A549 (cell line): ENCODE data around the gene BEX2. TPM values are rescaled to one million over a fixed set of nuclear protein-coding genes. Genes with fewer than 3 reads are reported as not detected.

ENCODE experiments used
- ATAC-seq, 2 experiments: fragments of 200-7000 bp in 1 of 2; fragments of >200 bp in 1 of 2; cut with Nextera tagmentation in 1 of 2; cut with Tn5 transposase in 1 of 2; 3 replicates each; pipeline versions ENCODE4 v1.8.0 to v1.9.1; 2018 to 2020; ENCODE audit warnings: mild to moderate bottlenecking in 1 of 2, moderate library complexity in 1 of 2
- CTCF ChIA-PET: fragments of 300-600 bp; sonication (Branson Sonifier 250); formaldehyde crosslinking; extraction: SDS; loops from one replicate; lab custom pipeline; 2021; ENCODE audit warnings: antibody characterized with exemption, inconsistent platforms; lab: Yijun Ruan, JAX
- POLR2A ChIA-PET: fragments of 350-600 bp; formaldehyde crosslinking; extraction: SDS; loops from one replicate; lab custom pipeline; 2021; ENCODE audit warnings: antibody characterized with exemption, inconsistent platforms; lab: Yijun Ruan, JAX
- DNase-seq, 2 experiments: peaks; one replicate each; pipeline versions ENCODE4 v3.0.0 to v3.0.0-alpha.2; 2011 to 2016; ENCODE audit warnings: low read depth in 1 of 2, low spot score in 1 of 2
- FAIRE-seq: peaks from 2 replicates; lab custom pipeline; 2011; peaks lifted over from hg19 to GRCh38; lab: Jason Lieb, UNC
- H3K27ac ChIP-seq, 2 experiments: fragments of >200 bp; sonication (Bioruptor Twin); formaldehyde crosslinking; 3 replicates each; pipeline ENCODE4 v1.5.1; 2016 to 2017
- H3K4me1 ChIP-seq: fragments of >200 bp; sonication (Bioruptor Twin); formaldehyde crosslinking; 3 replicates; pipeline ENCODE4 v1.6.1; 2016
- H3K4me2 ChIP-seq: fragments of >200 bp; sonication (Bioruptor Twin); formaldehyde crosslinking; 3 replicates; pipeline ENCODE4 v1.6.1; 2016
- H3K4me3 ChIP-seq: fragments of >200 bp; sonication (Bioruptor Twin); formaldehyde crosslinking; 3 replicates; pipeline ENCODE4 v1.5.1; 2016
- H3K9me3 ChIP-seq: fragments of >200 bp; sonication (Bioruptor Twin); formaldehyde crosslinking; 3 replicates; pipeline ENCODE4 v1.6.1; 2016
- ATOH8 ChIP-seq: fragments of 250-450 bp; sonication (Bioruptor Pico); IDR thresholded peaks from 2 replicates; pipeline ENCODE4 v1.5.0; 2020; ENCODE audit warnings: low read depth, mild to moderate bottlenecking, moderate library complexity
- BHLHE40 ChIP-seq: IDR thresholded peaks from 2 replicates; pipeline ENCODE4 v1.6.1; 2012; ENCODE audit warnings: low read depth, low read length, inconsistent platforms
- CBX2 ChIP-seq: fragments of 200-600 bp; sonication (generic); IDR thresholded peaks from 2 replicates; pipeline ENCODE4 v1.6.1; 2016; ENCODE audit warnings: low read depth, mild to moderate bottlenecking, borderline replicate concordance
- CEBPB ChIP-seq, 2 experiments: fragments of >200 bp in 1 of 2; sonication (Bioruptor Twin) in 1 of 2; formaldehyde crosslinking in 1 of 2; IDR thresholded peaks; 2 replicates each; pipeline ENCODE4 v1.6.1; 2012 to 2016
- CHD4 ChIP-seq: fragments of 200-600 bp; sonication (generic); IDR thresholded peaks from 2 replicates; pipeline ENCODE4 v1.6.1; 2016; ENCODE audit warnings: antibody characterized with exemption, mild to moderate bottlenecking, borderline replicate concordance
- EHF ChIP-seq: fragments of 250-450 bp; sonication (Bioruptor Pico); IDR thresholded peaks from 2 replicates; pipeline ENCODE4 v1.5.0; 2020; ENCODE audit warnings: mild to moderate bottlenecking
- EHMT2 ChIP-seq: fragments of 200-600 bp; sonication (generic); IDR thresholded peaks from 2 replicates; pipeline ENCODE4 v1.6.1; 2016; ENCODE audit warnings: antibody characterized with exemption, low read depth, mild to moderate bottlenecking, moderate library complexity
- ELK1 ChIP-seq: fragments of 150-350 bp; IDR thresholded peaks from 2 replicates; pipeline ENCODE4 v1.6.1; 2014; ENCODE audit warnings: low read depth, mild to moderate bottlenecking, low read length
- ESRRA ChIP-seq: fragments of 150-350 bp; IDR thresholded peaks from 2 replicates; pipeline ENCODE4 v1.6.1; 2014; ENCODE audit warnings: mild to moderate bottlenecking, low read length, borderline replicate concordance
- FOSB ChIP-seq: fragments of 250-450 bp; sonication (Bioruptor Pico); IDR thresholded peaks from 2 replicates; pipeline ENCODE4 v1.5.0; 2020; ENCODE audit warnings: mild to moderate bottlenecking, moderate library complexity
- FOSL2 ChIP-seq, 2 experiments: fragments of 450-650 bp in 1 of 2; fragments of >200 bp in 1 of 2; sonication (Bioruptor Twin) in 1 of 2; formaldehyde crosslinking; IDR thresholded peaks; 2 replicates each; pipeline versions ENCODE4 v1.5.0 to v1.6.1; 2016 to 2020; ENCODE audit warnings: mild to moderate bottlenecking in 1 of 2, moderate library complexity in 1 of 2
- FOXS1 ChIP-seq: fragments of 250-450 bp; sonication (Bioruptor Pico); IDR thresholded peaks from 2 replicates; pipeline ENCODE4 v1.5.0; 2020; ENCODE audit warnings: mild to moderate bottlenecking, moderate library complexity
- GATA3 ChIP-seq: IDR thresholded peaks from 2 replicates; pipeline ENCODE4 v1.6.1; 2012; ENCODE audit warnings: borderline replicate concordance
- HDAC2 ChIP-seq: fragments of 200-600 bp; sonication (generic); IDR thresholded peaks from 2 replicates; pipeline ENCODE4 v1.6.1; 2016
- HES2 ChIP-seq: fragments of >200 bp; sonication (Bioruptor Twin); formaldehyde crosslinking; IDR thresholded peaks from 2 replicates; pipeline ENCODE4 v1.6.1; 2016
- HEYL ChIP-seq: fragments of 250-450 bp; sonication (Bioruptor Pico); IDR thresholded peaks from 2 replicates; pipeline ENCODE4 v1.8.0; 2021; ENCODE audit warnings: mild to moderate bottlenecking, moderate library complexity
- KDM5A ChIP-seq: fragments of 200-600 bp; sonication (generic); IDR thresholded peaks from 2 replicates; pipeline ENCODE4 v1.6.1; 2016; ENCODE audit warnings: antibody characterized with exemption, mild to moderate bottlenecking
- MAX ChIP-seq: IDR thresholded peaks from 2 replicates; pipeline ENCODE4 v1.6.1; 2012
- MAZ ChIP-seq: fragments of 150-350 bp; IDR thresholded peaks from 2 replicates; pipeline ENCODE4 v1.6.1; 2014; ENCODE audit warnings: antibody characterized with exemption, low read depth, low read length, borderline replicate concordance
- NFE2L2 ChIP-seq: fragments of 150-350 bp; conservative IDR thresholded peaks from 2 replicates; pipeline ENCODE4 v1.6.1; 2014; ENCODE audit warnings: low read length
- PBX3 ChIP-seq: IDR thresholded peaks from 2 replicates; pipeline ENCODE4 v1.6.1; 2012
- RAD21 ChIP-seq, 2 experiments: fragments of >200 bp in 1 of 2; sonication (Bioruptor Twin) in 1 of 2; formaldehyde crosslinking in 1 of 2; IDR thresholded peaks in 1 of 2; conservative IDR thresholded peaks in 1 of 2; 2 replicates in 1 of 2; 3 replicates in 1 of 2; pipeline ENCODE4 v1.6.1; 2012 to 2018; ENCODE audit warnings: inconsistent platforms in 1 of 2
- SMC3 ChIP-seq: fragments of >200 bp; sonication (Bioruptor Twin); formaldehyde crosslinking; IDR thresholded peaks from 3 replicates; pipeline ENCODE4 v1.6.1; 2018; ENCODE audit warnings: inconsistent platforms
- SREBF2 ChIP-seq: fragments of 450-650 bp; IDR thresholded peaks from 2 replicates; pipeline ENCODE4 v1.6.1; 2014; ENCODE audit warnings: mild to moderate bottlenecking, moderate library complexity
- TFCP2L1 ChIP-seq: fragments of 250-450 bp; sonication (Bioruptor Pico); IDR thresholded peaks from 2 replicates; pipeline ENCODE4 v1.5.0; 2021; ENCODE audit warnings: mild to moderate bottlenecking
- ZFP36 ChIP-seq: fragments of 450-650 bp; IDR thresholded peaks from 2 replicates; pipeline ENCODE4 v1.6.1; 2014; ENCODE audit warnings: borderline replicate concordance; ENCODE audit not compliant: partially characterized antibody
- WGBS: methylation state at CpG from one replicate; pipeline ENCODE4 v1.1.6; 2017; ENCODE audit errors: missing lambda C conversion rate; 5-methylcytosine and 5-hydroxymethylcytosine counted together
- polyA plus RNA-seq, 4 experiments: library from polyadenylated mRNA; depleted of rRNA in 3 of 4; stranded (reverse); fragments of >200 nt; fragmentation: RNase III in 1 of 4; extraction: RNeasy Plus Mini Kit Qiagen cat#74134 plus additional on column Dnase treatment in 1 of 4; gene quantifications; 2 replicates in 3 of 4; 3 replicates in 1 of 4; pipeline ENCODE4 v1.2.3, GENCODE V29; 2011 to 2017

The BEX2 gene
- polyA plus RNA-seq, 2 of the 4 experiments (the other 2 are of a cell fraction): 3.2 to 19.8 TPM

GRCh38 chrX:103304705-103305104 is 6.1 kb downstream of the BEX2 start:
- Histone ChIP-seq H3K4me1 (no peaks in the 10 kb centered on the region), H3K4me3 (no peak overlapping the region), H3K27ac (no peak overlapping the region), H3K4me2 (no peak overlapping the region)
- no peak for DNase-seq
- no peak for ATAC-seq
- ChIA-PET CTCF (no interaction called here), POLR2A (no interaction called here)
- FAIRE-seq: no peak
- TF ChIP-seq ZFP36 (no peak), RAD21 (conservative IDR thresholded peaks at IDR 0.05 in 1 of 2, IDR thresholded peaks at IDR 0.05 in 1 of 2) (no peak)
- TF ChIP-seq, all 56 proteins: peak for 0
- H3K9me3 ChIP-seq: no peaks in the 10 kb centered on the region

GRCh38 chrX:103293118-103293517 is 17.7 kb downstream of the BEX2 start:
- H3K4me3 ChIP-seq: no peak overlapping the region
- no peaks in the 10 kb centered on the region for H3K4me1 ChIP-seq
- DNase-seq: no peak
- WGBS: 56% methylated on average over 2 of the region's 2 CpGs
- H3K27ac ChIP-seq: no peak overlapping the region
- TF ChIP-seq KDM5A (no peak), CHD4 (no peak), ESRRA (no peak), NFE2L2 (no peak), HES2 (no peak), GATA3 (no peak), CEBPB (IDR thresholded peaks at IDR 0.05) (no peak), ATOH8 (CRISPR knock-in tag) (no peak), HEYL (CRISPR knock-in tag) (no peak), CBX2 (no peak), BHLHE40 (no peak), SMC3 (no peak), SREBF2 (no peak), MAX (no peak)
- TF ChIP-seq, all 56 proteins: peak for 0
- no peak overlapping the region for H3K4me2 ChIP-seq
- ChIA-PET POLR2A (no interaction called here), CTCF (no interaction called here)
- H3K9me3 ChIP-seq: no peaks in the 10 kb centered on the region
- ATAC-seq: no peak
- FAIRE-seq: peak; percentile 86

- Histone ChIP-seq H3K9me3 (no peaks in the 10 kb centered on the region), H3K4me3 (no peak overlapping the region), H3K27ac (no peak overlapping the region), H3K4me2 (no peak overlapping the region), H3K4me1 (no peaks in the 10 kb centered on the region)
- TF ChIP-seq GATA3 (no peak), FOSB (no peak), PBX3 (no peak), HEYL (CRISPR knock-in tag) (no peak), FOSL2 (IDR thresholded peaks at IDR 0.05) (no peak), FOSL2 (CRISPR knock-in tag; IDR thresholded peaks at IDR 0.05) (no peak), EHMT2 (no peak), TFCP2L1 (CRISPR knock-in tag) (no peak), NFE2L2 (no peak), HDAC2 (no peak), RAD21 (conservative IDR thresholded peaks at IDR 0.05 in 1 of 2, IDR thresholded peaks at IDR 0.05 in 1 of 2) (no peak), MAZ (no peak), EHF (CRISPR knock-in tag) (no peak), ELK1 (no peak), FOXS1 (no peak)
- POLR2A ChIA-PET: no interaction called here
- DNase-seq (no peak), FAIRE-seq (no peak), ATAC-seq (no peak)
- CTCF ChIA-PET: interaction anchor here (0.9 kb wide), 1 partner anchor 59 kb away, joined by 3 read pairs; no protein-coding TSS in a partner anchor
- 0% methylated on average over 1 of the region's 1 CpG for WGBS
Measured at GRCh38 chrX:103279624-103280023, 31.2 kb downstream of the BEX2 start.
